ENCODE measurements around the gene C2CD3. TPM values are rescaled to one million over a fixed set of nuclear protein-coding genes. Genes with fewer than 3 reads are reported as not detected.
"Not testable (repeated sequence)": the region's sequence is repeated elsewhere in the genome, so short reads cannot be mapped to it uniquely, and the experiment has no call there.

C2CD3 gene
- total and polyA plus RNA-seq, 9 of the 15 experiments (the other 6 are each of a cell fraction or from before 2014, with no cell fraction given): 4.4 to 20.2 (median 15.4) TPM

GRCh38 chr11:74132833-74133232, 38.0 kb downstream of the C2CD3 start:
- POLR2A ChIA-PET: interaction anchor here (1.5 kb wide), 1 partner anchor 8 kb away, joined by 4 read pairs; no protein-coding TSS in a partner anchor

GRCh38 chr11:74129121-74129520, 41.7 kb downstream of the C2CD3 start:
- WGBS (ENCODE audit: insufficient coverage, low coverage, missing lambda C conversion rate): no CpG with 5 or more reads among the region's 33 CpGs
- H3K27me3 ChIP-seq (ENCODE audit: control insufficient read depth in 2 of 2, insufficient read depth in 2 of 2, low read length in 2 of 2); BruUV-seq (replicated peaks); H3K9me1 ChIP-seq (ENCODE audit: control insufficient read depth, insufficient read depth, low read length); H3K4me3 ChIP-seq; POLR2A ChIA-PET; H3K79me2 ChIP-seq (ENCODE audit: control insufficient read depth, insufficient read depth, low read length); H3K9me3 ChIP-seq (replicated peaks; ENCODE audit: control insufficient read depth, insufficient read depth, low read depth, low read length); H2AFZ ChIP-seq (ENCODE audit: low read depth, low read length); H3K9ac ChIP-seq (ENCODE audit: insufficient read depth in 1 of 2, low read depth in 2 of 2, low read length in 2 of 2); in situ Hi-C loops (cut with MboI); DNase-seq (ENCODE audit: extremely low read depth in 1 of 4, low spot score in 3 of 4); H3K4me1 ChIP-seq (replicated peaks in 1 of 2; ENCODE audit: control insufficient read depth in 2 of 2, insufficient read depth in 2 of 2, low read length in 2 of 2); ATAC-seq; H3K27ac ChIP-seq (ENCODE audit: extremely low read depth, low read depth, low read length); H3K4me2 ChIP-seq (ENCODE audit: insufficient read depth, low read length); intact Hi-C loops (cut with micrococcal nuclease); FAIRE-seq; CTCF ChIA-PET (ENCODE audit: low intra/inter-chr PET ratio); H4K20me1 ChIP-seq (replicated peaks; ENCODE audit: control insufficient read depth, insufficient read depth, low read length): not testable (repeated sequence)
- peaks cover 14% of the 10 kb centered on the region; the same call in 2 of the 3 replicates for H3K36me3 ChIP-seq (ENCODE audit: control insufficient read depth, insufficient read depth, low read length)

More at GRCh38 chr11:74132833-74133232, 38.0 kb downstream of the C2CD3 start:
- in situ Hi-C loops (cut with MboI) (no loop called here), intact Hi-C loops (cut with micrococcal nuclease) (no loop called here)
- H3K9me1 ChIP-seq (ENCODE audit: control insufficient read depth, insufficient read depth, low read length): no peaks in the 10 kb centered on the region
- H3K36me3 ChIP-seq (ENCODE audit: control insufficient read depth, insufficient read depth, low read length): peaks cover 26% of the 10 kb centered on the region; the same call in 2 of the 3 replicates
- peaks cover 0 to 4% of the 10 kb centered on the region in 2 experiments; a peak in 1 of 5 replicates for H3K4me1 ChIP-seq (replicated peaks in 1 of 2; ENCODE audit: control insufficient read depth in 2 of 2, insufficient read depth in 2 of 2, low read length in 2 of 2)
- H3K27me3 ChIP-seq (ENCODE audit: control insufficient read depth in 2 of 2, insufficient read depth in 2 of 2, low read length in 2 of 2): no peaks in the 10 kb centered on the region
- no TSS peak for BruUV-seq (replicated peaks)
- CTCF ChIA-PET (ENCODE audit: low intra/inter-chr PET ratio): no interaction called here
- FAIRE-seq (no peak), ATAC-seq (no peak), DNase-seq (ENCODE audit: extremely low read depth in 1 of 4, low spot score in 3 of 4) (no peak)
- WGBS (ENCODE audit: insufficient coverage, low coverage, missing lambda C conversion rate): 77% methylated on average over 3 of the region's 3 CpGs
- H3K9me3 ChIP-seq (replicated peaks; ENCODE audit: control insufficient read depth, insufficient read depth, low read depth, low read length): no peaks in the 10 kb centered on the region
- H3K27ac ChIP-seq (ENCODE audit: extremely low read depth, low read depth, low read length): no peak overlapping the region
- no peaks in the 10 kb centered on the region for H4K20me1 ChIP-seq (replicated peaks; ENCODE audit: control insufficient read depth, insufficient read depth, low read length)
- H2AFZ ChIP-seq (ENCODE audit: low read depth, low read length): no peak overlapping the region
- H3K4me3 ChIP-seq: no peak overlapping the region
- H3K9ac ChIP-seq (ENCODE audit: insufficient read depth in 1 of 2, low read depth in 2 of 2, low read length in 2 of 2): no peak overlapping the region
- no peaks in the 10 kb centered on the region for H3K79me2 ChIP-seq (ENCODE audit: control insufficient read depth, insufficient read depth, low read length)
- TF ChIP-seq RERE (CRISPR knock-in tag; IDR thresholded peaks at IDR 0.05; ENCODE audit: borderline replicate concordance) (no peak), NFATC3 (IDR thresholded peaks at IDR 0.05) (no peak)
- H3K4me2 ChIP-seq (ENCODE audit: insufficient read depth, low read length): no peak overlapping the region
